ENCODE data around the gene PIK3R3.

Gene PIK3R3

DNA sequence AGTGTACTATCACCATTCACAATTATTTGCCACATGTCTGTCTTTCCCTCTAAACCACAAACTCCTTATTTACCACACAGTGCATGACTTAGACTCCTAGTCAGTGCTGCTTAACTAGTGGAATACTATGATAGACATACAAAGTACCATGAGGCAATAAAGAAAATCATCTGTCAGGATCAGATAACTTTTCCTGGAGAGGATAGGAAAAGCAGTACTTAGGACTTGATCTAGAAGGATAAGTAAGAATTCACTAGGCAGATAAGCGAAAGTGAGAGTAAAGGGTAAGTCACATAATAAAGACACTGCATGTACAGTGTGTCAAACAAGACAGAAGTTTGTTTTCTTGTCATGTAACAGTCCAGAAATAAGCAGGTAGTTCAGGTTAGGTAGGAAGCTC, 21.3 kb upstream of the PIK3R3 start:
- DNase-seq: no peak

GRCh38 chr1:46153228-46153627, 20.8 kb upstream of the PIK3R3 start:
- no peak for DNase-seq

DNA sequence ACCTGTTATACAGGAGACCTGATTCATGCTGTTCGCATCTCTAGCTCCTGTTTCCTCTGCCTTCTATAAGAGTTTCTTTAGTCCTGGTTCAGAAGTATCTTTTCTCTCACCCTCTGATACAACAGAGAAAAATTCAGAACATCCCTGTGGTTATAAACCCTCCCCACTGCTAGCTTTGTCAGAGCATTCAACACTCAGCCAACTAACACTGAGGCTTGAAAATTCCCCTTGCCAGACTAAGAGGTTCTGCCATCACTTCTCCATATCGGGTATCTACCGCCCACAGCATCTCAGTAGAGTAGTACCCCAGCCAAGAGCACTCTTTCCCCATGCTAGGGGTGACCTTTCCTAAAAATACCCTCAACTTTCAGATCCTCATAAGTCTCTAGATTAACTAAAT, 19.6 kb upstream of the PIK3R3 start:
- no peak for DNase-seq

DNA sequence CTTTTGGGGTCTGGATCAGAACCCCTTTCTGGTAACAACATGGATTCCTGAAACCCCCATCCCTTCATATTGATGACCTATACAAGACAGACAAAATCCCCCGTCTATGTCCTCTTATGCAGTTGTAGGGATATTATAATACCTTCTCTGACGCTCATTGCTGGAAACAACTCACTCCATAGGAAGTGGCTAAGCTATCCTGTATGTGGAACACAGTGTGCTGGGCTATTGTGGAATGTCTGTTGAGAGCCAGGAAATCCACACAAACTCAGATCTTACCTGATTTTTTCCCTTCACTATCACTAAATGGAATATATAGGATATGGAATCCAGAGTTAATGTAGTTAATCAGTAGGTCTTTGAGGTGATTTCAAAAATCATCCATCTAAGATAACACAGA, 17.7 kb upstream of the PIK3R3 start:
- no peak for DNase-seq

- DNase-seq: no peak
These were observed 15.9 kb upstream of the PIK3R3 start for GRCh38 chr1:46148318-46148717.

DNA sequence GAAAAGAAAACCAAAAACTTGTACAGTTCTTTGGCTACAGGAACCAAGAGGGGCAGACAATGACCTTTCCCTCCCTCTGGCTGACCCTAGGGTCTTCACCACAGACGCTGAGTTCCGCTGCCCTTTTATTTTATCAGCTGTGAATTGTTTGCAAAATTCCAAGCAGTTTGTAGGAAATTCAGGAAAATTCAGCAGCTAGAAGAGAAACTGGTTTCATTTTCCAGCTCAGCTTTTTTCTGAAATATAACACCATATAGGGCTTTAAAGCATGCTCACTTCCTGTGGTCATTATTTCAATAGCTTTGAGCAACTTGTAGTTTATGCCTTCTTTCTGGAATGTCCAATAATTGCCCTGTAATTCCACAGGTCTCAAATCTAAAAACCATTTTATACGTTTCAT, 5.5 kb upstream of the PIK3R3 start:
- DNase-seq: no peak

GRCh38 chr1:46136711-46137110, 4.3 kb upstream of the PIK3R3 start:
- DNase-seq: no peak

GRCh38 chr1:46134660-46135331, 2.4 kb upstream of the PIK3R3 start:
- no peak for DNase-seq

GRCh38 chr1:46133781-46134350, 1.4 kb upstream of the PIK3R3 start:
- no peak for DNase-seq

DNA sequence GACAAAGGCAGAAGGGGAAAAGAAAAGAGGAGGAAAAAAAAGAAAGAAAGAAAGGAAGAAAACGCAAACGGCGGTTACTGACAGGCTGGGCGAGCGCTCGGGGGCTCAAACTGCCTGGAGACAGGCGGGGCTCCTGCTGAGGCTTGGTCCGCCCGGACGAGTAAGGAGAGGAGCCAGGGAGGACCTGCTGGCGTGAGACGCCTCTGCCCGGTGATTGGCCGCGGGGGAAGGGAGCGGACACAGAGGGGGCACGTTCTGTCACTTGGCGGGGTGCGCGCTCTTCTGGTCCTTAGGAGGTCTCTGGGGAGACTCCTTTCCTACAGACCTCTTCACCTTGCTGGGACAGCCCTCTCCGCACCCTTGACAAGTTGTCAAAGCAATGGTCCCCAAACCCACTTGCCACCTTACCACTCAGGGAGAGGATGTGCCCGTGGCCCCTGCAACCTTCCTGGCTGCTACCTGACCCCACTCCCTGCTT, 791 bp upstream of the PIK3R3 start:
- no peak for DNase-seq

DNA sequence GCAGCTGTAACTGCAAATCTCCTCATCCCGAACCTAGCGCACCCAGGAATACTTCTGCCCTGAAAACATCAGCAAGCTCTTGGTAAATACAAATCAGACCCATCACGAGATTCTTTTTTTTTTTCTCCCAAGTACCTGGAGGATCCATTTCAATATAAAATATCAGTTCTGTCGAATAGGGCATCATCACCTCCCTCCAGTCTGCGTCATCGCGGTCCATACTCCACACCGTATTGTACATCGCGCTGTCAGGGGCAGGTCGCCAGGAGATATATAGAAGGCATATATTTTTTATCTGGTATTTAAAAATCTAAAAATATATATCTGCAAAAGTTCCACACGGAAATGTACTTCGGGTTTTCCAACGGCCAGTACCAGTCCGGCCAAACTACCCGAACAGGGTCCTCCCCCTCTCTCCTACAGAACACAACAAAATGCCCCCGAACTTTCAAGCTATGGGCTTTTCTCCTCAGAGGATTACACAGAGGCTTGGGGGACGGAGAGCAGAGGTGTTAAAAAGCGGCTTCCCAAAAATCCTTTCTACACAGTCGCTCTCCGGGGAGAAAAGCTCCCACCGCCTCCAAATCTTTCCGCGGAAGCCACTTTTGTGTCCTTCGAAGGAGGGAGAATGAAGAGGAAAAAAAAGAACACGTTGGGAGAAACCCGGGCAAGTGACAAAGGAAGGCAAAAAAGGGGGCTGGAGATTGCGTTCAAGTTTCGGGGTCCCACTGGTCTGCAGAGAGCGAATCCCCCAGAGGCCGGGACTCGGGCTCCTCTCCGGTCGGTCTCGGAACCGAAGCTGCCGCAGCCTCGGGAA, 509 bp downstream of the PIK3R3 start:
- peak; percentile 36 for DNase-seq

GRCh38 chr1:46131093-46131492, 1.3 kb downstream of the PIK3R3 start:
- no peak for DNase-seq

DNA sequence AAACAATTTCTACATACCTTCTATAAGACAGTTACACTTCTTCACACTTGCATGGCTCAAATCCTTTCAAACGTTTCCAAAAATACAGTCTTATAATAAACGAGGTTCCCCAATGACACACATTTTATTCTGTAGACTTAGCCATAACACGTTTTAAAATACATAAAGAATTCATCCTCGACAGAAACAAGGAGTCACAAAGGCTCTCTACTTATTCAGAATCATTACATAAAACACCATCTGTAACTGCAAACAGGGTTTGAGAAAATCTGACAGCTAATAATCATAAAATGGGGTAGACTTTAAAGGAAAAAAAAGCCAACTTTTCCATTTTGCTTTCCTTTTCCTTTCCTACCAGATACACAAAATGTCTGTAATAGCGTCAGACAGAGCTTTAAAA, 1.8 kb downstream of the PIK3R3 start:
- DNase-seq: no peak

DNA sequence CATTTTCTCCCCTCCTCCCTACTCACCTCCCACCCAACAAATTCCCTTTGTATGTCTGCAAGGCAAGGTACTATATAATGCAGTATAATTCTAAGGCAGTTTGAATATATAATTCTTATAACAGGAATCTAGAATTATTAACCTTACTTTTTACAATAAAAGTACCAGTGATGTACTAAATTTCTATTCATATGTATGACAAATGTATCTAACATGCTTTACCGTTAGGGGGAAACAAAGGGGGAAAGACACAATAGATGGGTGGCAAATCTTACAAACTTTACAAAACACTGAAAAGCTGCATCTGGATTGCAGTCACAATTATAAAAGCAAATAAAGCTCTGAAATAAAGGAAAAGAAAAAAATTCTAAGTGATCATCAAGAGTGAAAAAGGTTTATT, 2.3 kb downstream of the PIK3R3 start:
- DNase-seq: no peak

GRCh38 chr1:46128344-46128743, 4.1 kb downstream of the PIK3R3 start:
- DNase-seq: no peak

- no peak for DNase-seq
These were observed 13.6 kb downstream of the PIK3R3 start for GRCh38 chr1:46118856-46119255.

DNA sequence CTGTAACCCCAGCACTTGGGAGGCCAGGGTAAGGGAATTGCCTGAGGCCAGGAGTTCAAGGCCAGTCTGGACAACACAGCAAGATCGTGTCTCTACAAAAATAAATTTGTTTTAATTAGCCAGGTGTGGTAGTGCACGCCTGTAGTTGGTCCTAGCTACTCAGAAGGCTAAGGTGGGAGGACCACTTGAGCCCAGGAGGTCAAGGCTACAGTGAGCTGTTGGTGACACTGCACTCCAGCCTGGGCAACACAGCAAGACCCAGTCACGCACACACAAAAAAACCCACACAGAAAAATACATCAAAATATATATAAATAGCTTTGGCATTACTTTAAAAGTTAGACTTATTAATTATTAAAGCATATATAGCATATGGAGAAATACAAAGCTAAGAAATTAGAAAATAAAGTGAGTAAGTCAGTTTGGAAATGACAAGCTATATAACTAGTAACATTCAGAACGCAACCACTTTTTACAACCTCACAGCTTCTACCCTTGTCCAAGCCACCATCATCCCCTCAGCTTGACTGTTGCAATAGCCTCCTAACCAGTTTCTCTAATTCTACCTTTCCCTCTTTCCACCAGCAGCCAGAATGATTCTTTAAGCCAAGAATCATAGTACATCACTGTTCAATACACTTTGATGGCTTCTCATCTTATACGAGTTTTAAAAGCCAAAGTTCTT, 14.5 kb downstream of the PIK3R3 start:
- no peak for DNase-seq

GRCh38 chr1:46114925-46115603, 17.4 kb downstream of the PIK3R3 start:
- no peak for DNase-seq

DNA sequence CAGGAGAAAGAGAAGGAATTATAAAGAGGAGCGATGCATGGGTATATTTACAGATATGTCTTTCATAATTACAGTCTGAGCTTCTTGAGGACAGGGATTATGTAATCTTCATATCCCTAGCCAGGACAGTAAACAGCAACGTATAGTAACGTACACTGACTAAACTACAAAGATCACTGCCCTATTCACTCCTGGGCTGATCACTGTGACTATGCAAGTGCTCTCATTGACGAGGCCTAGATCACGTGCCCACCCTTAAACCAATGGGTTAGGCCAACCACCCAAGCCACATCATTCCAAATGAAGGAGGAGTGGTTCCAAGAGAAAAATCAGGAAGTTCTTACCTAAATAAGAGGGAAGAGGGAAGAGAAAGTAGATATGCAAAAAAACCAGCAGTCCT, 18.5 kb downstream of the PIK3R3 start:
- no peak for DNase-seq

- no peak for DNase-seq
These were observed 20.3 kb downstream of the PIK3R3 start for GRCh38 chr1:46112108-46112507.

DNA sequence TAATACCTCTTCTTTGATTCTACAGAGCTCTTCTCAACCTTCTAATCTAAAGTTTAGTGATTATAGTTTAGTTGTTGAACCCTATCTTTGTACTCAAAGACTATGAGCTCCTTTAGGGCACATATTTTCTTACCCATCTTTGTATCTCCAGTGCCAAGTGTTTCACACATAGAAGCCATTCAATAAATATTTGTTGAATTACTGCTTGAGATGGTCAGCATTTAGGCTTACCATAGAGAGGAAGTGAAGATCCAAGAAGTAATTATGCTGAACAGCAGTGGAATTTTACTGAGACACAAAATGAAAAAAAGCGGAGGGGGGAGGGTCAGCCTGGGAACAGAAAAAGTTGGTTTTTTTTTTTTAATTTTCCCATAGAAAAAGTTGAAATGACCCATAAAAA, 21.9 kb downstream of the PIK3R3 start:
- DNase-seq: no peak

- no peak for DNase-seq
These were observed 29.5 kb downstream of the PIK3R3 start for GRCh38 chr1:46102769-46103476.

Measured in hematopoietic multipotent progenitor cell treated with erythropoietin and hydrocortisone succinate and interleukin-3 and kit ligand, for 8 days (in vitro differentiated cells).